CD4-positive, alpha-beta memory T cell (primary cell): ENCODE data around the gene OR2S2. TPM values are rescaled to one million over a fixed set of nuclear protein-coding genes. Genes with fewer than 3 reads are reported as not detected.

Experiments
- CTCF ChIA-PET: fragments of 350-600 bp; sonication (Branson Sonifier 250); formaldehyde crosslinking; loops from one replicate; lab custom pipeline; 2021; ENCODE audit warnings: inconsistent platforms; ENCODE audit not compliant: partially characterized antibody; lab: Charles Lee
- POLR2A ChIA-PET: fragments of 350-600 bp; sonication (Branson Sonifier 250); formaldehyde crosslinking; loops from one replicate; lab custom pipeline; 2021; ENCODE audit not compliant: partially characterized antibody; lab: Charles Lee
- DNase-seq, 5 donors: peaks; one replicate each; pipeline versions ENCODE4 v3.0.0 to v3.0.0-alpha.2; 2020 to 2022; ENCODE audit warnings: mixed read lengths in 1 of 5
- H3K27ac ChIP-seq: one replicate; pipeline ENCODE4 v1.7.0; 2013; ENCODE audit warnings: low read depth, low read length
- H3K27me3 ChIP-seq: 2 replicates; pipeline ENCODE4 v1.7.0; 2013; ENCODE audit warnings: mild to moderate bottlenecking, low read length, moderate library complexity; ENCODE audit not compliant: insufficient read depth
- H3K36me3 ChIP-seq: 2 replicates; pipeline ENCODE4 v1.7.0; 2013; ENCODE audit warnings: mild to moderate bottlenecking, low read length, moderate library complexity; ENCODE audit not compliant: insufficient read depth
- H3K4me1 ChIP-seq: 2 replicates; pipeline ENCODE4 v1.7.0; 2013; ENCODE audit warnings: mild to moderate bottlenecking, low read length, moderate library complexity; ENCODE audit not compliant: insufficient read depth
- H3K4me3 ChIP-seq, 2 donors: one replicate each; pipeline ENCODE4 v1.7.0; 2013; ENCODE audit warnings: low read length in 2 of 2, mild to moderate bottlenecking in 1 of 2
- H3K9me3 ChIP-seq, 2 donors: one replicate each; pipeline ENCODE4 v1.7.0; 2013; ENCODE audit warnings: low read length in 2 of 2, control low read depth in 1 of 2; ENCODE audit not compliant: control insufficient read depth in 1 of 2
- H3K27ac Mint-ChIP-seq, 7 donors: one replicate each; pipeline ENCODE4 v1.8.0; 2020 to 2021; ENCODE audit warnings: mixed read lengths in 7 of 7, mild to moderate bottlenecking in 6 of 7, inconsistent platforms in 3 of 7, moderate library complexity in 3 of 7
- H3K27me3 Mint-ChIP-seq, 2 donors: one replicate each; pipeline ENCODE4 v1.8.0; 2020 to 2021; ENCODE audit warnings: mixed read lengths in 2 of 2
- H3K36me3 Mint-ChIP-seq, 2 donors: one replicate each; pipeline ENCODE4 v1.8.0; 2020 to 2021; ENCODE audit warnings: mixed read lengths in 2 of 2, inconsistent platforms in 1 of 2, mild to moderate bottlenecking in 1 of 2
- H3K4me1 Mint-ChIP-seq, 4 donors: one replicate each; pipeline ENCODE4 v1.8.0; 2020 to 2021; ENCODE audit warnings: mixed read lengths in 4 of 4, mild to moderate bottlenecking in 1 of 4
- H3K4me3 Mint-ChIP-seq, 8 donors: one replicate each; pipeline ENCODE4 v1.8.0; 2020 to 2021; ENCODE audit warnings: mixed read lengths in 8 of 8, mild to moderate bottlenecking in 7 of 8, moderate library complexity in 6 of 8, inconsistent platforms in 3 of 8
- H3K9me3 Mint-ChIP-seq, 8 donors: one replicate each; pipeline ENCODE4 v1.8.0; 2020 to 2021; ENCODE audit warnings: mixed read lengths in 8 of 8, mild to moderate bottlenecking in 5 of 8, inconsistent platforms in 3 of 8, moderate library complexity in 1 of 8
- intact Hi-C: fragments of 100-400 bp; cut with micrococcal nuclease; formaldehyde crosslinking; loops from one replicate; pipeline ENCODE4 v1.15.1; 2023
- polyA plus RNA-seq, 2 donors: library from polyadenylated mRNA; unstranded; fragments of 300-500 nt; fragmentation: Illumina TruSeq; gene quantifications; one replicate each; pipeline ENCODE4 v1.2.3, GENCODE V29; 2021
- total RNA-seq, 2 experiments: library from RNA; stranded (reverse); gene quantifications; one replicate each; pipeline ENCODE4 v1.2.3, GENCODE V29; 2021

Gene OR2S2
- total and polyA plus RNA-seq, 4 experiments from 2014 or later, result not detected

- DNase-seq, result no peak
- H3K4me3 ChIP-seq, result no peak overlapping the region
- no peaks in the 10 kb centered on the region for H3K36me3 ChIP-seq
- ChIA-PET POLR2A (interaction anchor here (1.1 to 1.3 kb wide), 2 partner anchors 31 to 36 kb away, joined by 3 read pairs; no protein-coding TSS in a partner anchor), CTCF (interaction anchor here (5.4 to 11.7 kb wide), 3 partner anchors 16 to 36 kb away, joined by 50 to 379 read pairs (median 89); partner anchors contain the start of genes HRCT1, OR2S2 and SPAAR)
- peaks cover 86% of the 10 kb centered on the region for H3K4me1 ChIP-seq
- Mint-ChIP-seq H3K4me1 (peaks cover 59 to 88% (median 79%) of the 10 kb centered on the region in 4 donors), H3K9me3 (peaks cover 0 to 1% (median 0%) of the 10 kb centered on the region in 8 donors), H3K4me3 (no peak overlapping the region), H3K36me3 (no peaks in the 10 kb centered on the region), H3K27me3 (no peaks in the 10 kb centered on the region), H3K27ac (peak overlapping the region in 5 of 7 donors; percentile 22 to 86 (median 83))
- H3K27me3 ChIP-seq, result no peaks in the 10 kb centered on the region
- H3K9me3 ChIP-seq, result no peaks in the 10 kb centered on the region
- intact Hi-C loops, result no loop called here
- no peak overlapping the region for H3K27ac ChIP-seq
Observed at GRCh38 chr9:35942286-35942685, 15.7 kb downstream of the OR2S2 start.

GRCh38 chr9:35940458-35941407 is 17.2 kb downstream of the OR2S2 start:
- Mint-ChIP-seq H3K27me3 (no peaks in the 10 kb centered on the region), H3K27ac (peak overlapping the region; percentile 72 to 91 (median 87)), H3K36me3 (no peaks in the 10 kb centered on the region), H3K9me3 (peaks cover 0 to 6% (median 0%) of the 10 kb centered on the region in 8 donors), H3K4me3 (peak overlapping the region; percentile 17 to 90 (median 73)), H3K4me1 (peaks cover 60 to 91% (median 80%) of the 10 kb centered on the region in 4 donors)
- H3K36me3 ChIP-seq, result no peaks in the 10 kb centered on the region
- H3K4me3 ChIP-seq, result no peak overlapping the region
- CTCF ChIA-PET, result interaction anchor here (0.7 to 11.7 kb wide), 10 partner anchors 13 to 150 kb away, joined by 3 to 379 read pairs (median 4); partner anchors contain the start of genes HRCT1 and SPAAR
- no peaks in the 10 kb centered on the region for H3K27me3 ChIP-seq
- POLR2A ChIA-PET, result interaction anchor here (0.6 to 2.3 kb wide), 7 partner anchors 9 to 989 kb away, joined by 3 to 11 read pairs (median 5); partner anchors contain the start of gene OR2S2
- intact Hi-C loops, result no loop called here
- peak overlapping the region; percentile 4 for H3K27ac ChIP-seq
- H3K4me1 ChIP-seq, result peaks cover 89% of the 10 kb centered on the region
- H3K9me3 ChIP-seq, result no peaks in the 10 kb centered on the region
- DNase-seq, result peak; percentile 56 to 70 (median 63)

GRCh38 chr9:35939679-35940250 is 18.2 kb downstream of the OR2S2 start:
- CTCF ChIA-PET, result interaction anchor here (0.8 to 11.7 kb wide), 8 partner anchors 10 to 149 kb away, joined by 3 to 379 read pairs (median 4); partner anchors contain the start of genes HRCT1 and SPAAR
- Histone ChIP-seq H3K9me3 (no peaks in the 10 kb centered on the region), H3K4me1 (peaks cover 79% of the 10 kb centered on the region), H3K27me3 (no peaks in the 10 kb centered on the region), H3K36me3 (no peaks in the 10 kb centered on the region), H3K27ac (no peak overlapping the region), H3K4me3 (no peak overlapping the region)
- H3K36me3 Mint-ChIP-seq, result no peaks in the 10 kb centered on the region
- no peaks in the 10 kb centered on the region for H3K27me3 Mint-ChIP-seq
- intact Hi-C loops, result no loop called here
- H3K27ac Mint-ChIP-seq, result peak overlapping the region in 6 of 7 donors; percentile 15 to 91 (median 57)
- H3K4me1 Mint-ChIP-seq, result peaks cover 52 to 81% (median 71%) of the 10 kb centered on the region in 4 donors
- H3K4me3 Mint-ChIP-seq, result peak overlapping the region in 6 of 8 donors; percentile 7 to 90 (median 76)
- H3K9me3 Mint-ChIP-seq, result peaks cover 0 to 6% (median 0%) of the 10 kb centered on the region in 8 donors
- POLR2A ChIA-PET, result interaction anchor here (0.8 to 2.3 kb wide), 6 partner anchors 8 to 292 kb away, joined by 3 to 11 read pairs (median 6); partner anchors contain the start of gene OR2S2
- no peak for DNase-seq

- H3K4me3 ChIP-seq, result no peak overlapping the region
- H3K4me3 Mint-ChIP-seq, result peak overlapping the region in 6 of 8 donors; percentile 17 to 82 (median 54)
- peaks cover 0 to 6% (median 0%) of the 10 kb centered on the region in 8 donors for H3K9me3 Mint-ChIP-seq
- peaks cover 69% of the 10 kb centered on the region for H3K4me1 ChIP-seq
- no peaks in the 10 kb centered on the region for H3K36me3 ChIP-seq
- POLR2A ChIA-PET, result interaction anchor here (2.3 kb wide), 1 partner anchor 291 kb away, joined by 5 read pairs; no protein-coding TSS in a partner anchor
- H3K27ac Mint-ChIP-seq, result peak overlapping the region; percentile 29 to 89 (median 66)
- H3K4me1 Mint-ChIP-seq, result peaks cover 46 to 73% (median 63%) of the 10 kb centered on the region in 4 donors
- H3K27me3 Mint-ChIP-seq, result no peaks in the 10 kb centered on the region
- no peak for DNase-seq
- H3K36me3 Mint-ChIP-seq, result no peaks in the 10 kb centered on the region
- intact Hi-C loops, result no loop called here
- H3K9me3 ChIP-seq, result no peaks in the 10 kb centered on the region
- no peak overlapping the region for H3K27ac ChIP-seq
- CTCF ChIA-PET, result interaction anchor here (0.8 to 11.7 kb wide), 4 partner anchors 11 to 83 kb away, joined by 3 to 379 read pairs (median 8); partner anchors contain the start of genes HRCT1 and SPAAR
- H3K27me3 ChIP-seq, result no peaks in the 10 kb centered on the region
Observed at GRCh38 chr9:35938474-35939356, 19.2 kb downstream of the OR2S2 start.

- DNase-seq, result no peak
- H3K27ac Mint-ChIP-seq, result peak overlapping the region in 5 of 7 donors; percentile 1 to 74 (median 26)
- no peak overlapping the region for H3K4me3 ChIP-seq
- H3K4me1 Mint-ChIP-seq, result peaks cover 48 to 70% (median 62%) of the 10 kb centered on the region in 4 donors
- no peaks in the 10 kb centered on the region for H3K27me3 Mint-ChIP-seq
- intact Hi-C loops, result no loop called here
- peaks cover 0 to 6% (median 0%) of the 10 kb centered on the region in 8 donors for H3K9me3 Mint-ChIP-seq
- no peaks in the 10 kb centered on the region for H3K27me3 ChIP-seq
- H3K9me3 ChIP-seq, result no peaks in the 10 kb centered on the region
- peak overlapping the region in 3 of 8 donors; percentile 3 to 55 (median 31) for H3K4me3 Mint-ChIP-seq
- H3K27ac ChIP-seq, result no peak overlapping the region
- H3K36me3 Mint-ChIP-seq, result no peaks in the 10 kb centered on the region
- H3K36me3 ChIP-seq, result no peaks in the 10 kb centered on the region
- H3K4me1 ChIP-seq, result peaks cover 62% of the 10 kb centered on the region
- CTCF ChIA-PET, result interaction anchor here (3.7 to 11.7 kb wide), 2 partner anchors 8 to 31 kb away, joined by 18 to 379 read pairs; partner anchors contain the start of genes HRCT1 and SPAAR
- POLR2A ChIA-PET, result no interaction called here
Observed at GRCh38 chr9:35937227-35937626, 20.7 kb downstream of the OR2S2 start.
